ENCODE data around the gene CEP83. TPM values are rescaled to one million over a fixed set of nuclear protein-coding genes. Genes with fewer than 3 reads are reported as not detected.

CEP83 gene
- total and polyA plus RNA-seq, 2 donors (not counting 1 experiment from before 2014, with no cell fraction given) = 7.8 to 13.5 TPM

DNA sequence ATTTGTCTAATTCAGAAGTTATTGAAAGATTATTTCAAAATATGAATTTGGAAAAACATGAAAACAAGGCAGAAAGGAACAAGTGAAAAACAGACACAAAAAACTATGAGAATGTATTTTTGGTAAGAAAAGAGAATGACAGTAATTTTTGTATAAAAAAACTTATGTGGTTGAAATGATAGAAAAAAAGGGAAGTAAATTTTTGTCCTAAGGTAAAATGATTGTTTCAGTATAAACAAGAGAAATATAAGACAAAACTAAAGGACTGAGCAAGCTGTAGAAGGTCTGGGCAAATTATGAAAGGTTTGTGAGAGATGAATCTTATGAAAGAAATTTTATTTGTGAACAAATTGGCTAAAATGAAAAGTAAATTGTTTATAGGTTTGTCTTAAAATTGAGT is 44.6 kb downstream of the CEP83 start:
- Histone ChIP-seq H3K27me3 (ENCODE audit: control insufficient read depth, insufficient read depth, low read length) (no peaks in the 10 kb centered on the region), H3K4me1 (ENCODE audit: control insufficient read depth, extremely low read depth, insufficient read depth, low read length) (no peaks in the 10 kb centered on the region), H3K36me3 (ENCODE audit: control insufficient read depth, insufficient read depth, low read length) (no peaks in the 10 kb centered on the region), H4K20me1 (ENCODE audit: control insufficient read depth, extremely low read depth, insufficient read depth, low read length) (no peaks in the 10 kb centered on the region), H3K4me2 (ENCODE audit: extremely low read depth, insufficient read depth, low read length) (no peak overlapping the region), H3K27ac (ENCODE audit: insufficient read depth, low read length) (no peak overlapping the region), H3K9me3 (ENCODE audit: control insufficient read depth, insufficient read depth, low read depth, low read length) (no peaks in the 10 kb centered on the region), H3K9ac (ENCODE audit: insufficient read depth, low read length) (no peak overlapping the region), H3K79me2 (ENCODE audit: control insufficient read depth, insufficient read depth, low read length) (no peaks in the 10 kb centered on the region), H3K4me3 (replicated peaks in 1 of 4; ENCODE audit: control extremely low read depth in 1 of 4, insufficient read depth in 1 of 4, low read depth in 3 of 4, low read length in 4 of 4) (no peak overlapping the region), H2AFZ (ENCODE audit: low read length) (no peak overlapping the region)
- no peak for DNase-seq (ENCODE audit: low read depth in 2 of 2)
- TF ChIP-seq, protein P1, sequence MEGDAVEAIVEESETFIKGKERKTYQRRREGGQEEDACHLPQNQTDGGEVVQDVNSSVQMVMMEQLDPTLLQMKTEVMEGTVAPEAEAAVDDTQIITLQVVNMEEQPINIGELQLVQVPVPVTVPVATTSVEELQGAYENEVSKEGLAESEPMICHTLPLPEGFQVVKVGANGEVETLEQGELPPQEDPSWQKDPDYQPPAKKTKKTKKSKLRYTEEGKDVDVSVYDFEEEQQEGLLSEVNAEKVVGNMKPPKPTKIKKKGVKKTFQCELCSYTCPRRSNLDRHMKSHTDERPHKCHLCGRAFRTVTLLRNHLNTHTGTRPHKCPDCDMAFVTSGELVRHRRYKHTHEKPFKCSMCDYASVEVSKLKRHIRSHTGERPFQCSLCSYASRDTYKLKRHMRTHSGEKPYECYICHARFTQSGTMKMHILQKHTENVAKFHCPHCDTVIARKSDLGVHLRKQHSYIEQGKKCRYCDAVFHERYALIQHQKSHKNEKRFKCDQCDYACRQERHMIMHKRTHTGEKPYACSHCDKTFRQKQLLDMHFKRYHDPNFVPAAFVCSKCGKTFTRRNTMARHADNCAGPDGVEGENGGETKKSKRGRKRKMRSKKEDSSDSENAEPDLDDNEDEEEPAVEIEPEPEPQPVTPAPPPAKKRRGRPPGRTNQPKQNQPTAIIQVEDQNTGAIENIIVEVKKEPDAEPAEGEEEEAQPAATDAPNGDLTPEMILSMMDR (conservative IDR thresholded peaks at IDR 0.05 in 1 of 2, IDR thresholded peaks at IDR 0.05 in 1 of 2; ENCODE audit: low read depth in 1 of 2, low read length in 2 of 2) = no peak
- TF ChIP-seq EZH2 (IDR thresholded peaks at IDR 0.05; ENCODE audit: low read length, missing control alignments) = no peak

DNA sequence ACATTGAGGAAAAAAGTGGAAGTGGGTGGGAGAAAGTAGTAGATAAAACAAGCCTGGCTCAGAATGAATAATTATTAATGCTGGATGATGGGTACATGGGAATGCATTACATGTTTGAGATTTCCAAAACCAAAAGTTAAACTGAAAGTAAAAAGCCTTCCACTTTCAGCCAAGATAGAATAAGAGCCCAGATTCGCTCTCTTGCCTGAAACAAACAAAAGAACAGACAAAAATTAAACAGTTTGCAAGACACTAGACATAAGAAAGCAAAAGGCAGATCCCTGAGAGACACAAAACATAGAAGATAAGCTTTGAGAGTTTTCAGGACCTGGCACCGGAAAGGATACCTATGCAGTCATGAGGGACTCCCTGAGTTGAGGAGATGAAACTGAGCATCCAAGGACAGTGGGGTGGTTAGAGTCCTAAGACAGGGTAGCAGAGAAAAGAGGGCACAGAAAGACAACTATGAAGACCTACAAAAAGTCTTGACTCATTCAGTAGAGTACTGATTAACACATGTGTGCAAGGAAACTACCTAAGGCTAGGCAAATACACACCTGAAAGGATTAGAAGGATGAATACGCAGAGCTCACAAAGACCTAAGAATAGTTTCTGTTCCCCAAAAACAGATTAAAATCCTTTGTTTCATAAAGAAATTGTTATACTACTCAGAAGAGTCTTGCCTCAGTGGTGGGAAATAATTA is 54.1 kb downstream of the CEP83 start:
- no peak for TF ChIP-seq EZH2 (IDR thresholded peaks at IDR 0.05; ENCODE audit: low read length, missing control alignments)
- TF ChIP-seq, protein P1 (conservative IDR thresholded peaks at IDR 0.05 in 1 of 2, IDR thresholded peaks at IDR 0.05 in 1 of 2; ENCODE audit: low read depth in 1 of 2, low read length in 2 of 2) = no peak
- no peaks in the 10 kb centered on the region for H3K27me3 ChIP-seq (ENCODE audit: control insufficient read depth, insufficient read depth, low read length)
- no peaks in the 10 kb centered on the region for H3K9me3 ChIP-seq (ENCODE audit: control insufficient read depth, insufficient read depth, low read depth, low read length)
- peak in 1 of 2 donors; percentile 17 for DNase-seq (ENCODE audit: low read depth in 2 of 2)
- H3K9ac ChIP-seq (ENCODE audit: insufficient read depth, low read length) = no peak overlapping the region
- H3K27ac ChIP-seq (ENCODE audit: insufficient read depth, low read length) = no peak overlapping the region
- no peaks in the 10 kb centered on the region for H3K79me2 ChIP-seq (ENCODE audit: control insufficient read depth, insufficient read depth, low read length)
- peak overlapping the region in 3 of 4 experiments; percentile 1 to 51 (median 49) for H3K4me3 ChIP-seq (replicated peaks in 1 of 4; ENCODE audit: control extremely low read depth in 1 of 4, insufficient read depth in 1 of 4, low read depth in 3 of 4, low read length in 4 of 4)
- H2AFZ ChIP-seq (ENCODE audit: low read length) = peak overlapping the region; percentile 4
- no peaks in the 10 kb centered on the region for H4K20me1 ChIP-seq (ENCODE audit: control insufficient read depth, extremely low read depth, insufficient read depth, low read length)
- H3K36me3 ChIP-seq (ENCODE audit: control insufficient read depth, insufficient read depth, low read length) = no peaks in the 10 kb centered on the region
- no peaks in the 10 kb centered on the region for H3K4me1 ChIP-seq (ENCODE audit: control insufficient read depth, extremely low read depth, insufficient read depth, low read length)
- H3K4me2 ChIP-seq (ENCODE audit: extremely low read depth, insufficient read depth, low read length) = peak overlapping the region; percentile 65

DNA sequence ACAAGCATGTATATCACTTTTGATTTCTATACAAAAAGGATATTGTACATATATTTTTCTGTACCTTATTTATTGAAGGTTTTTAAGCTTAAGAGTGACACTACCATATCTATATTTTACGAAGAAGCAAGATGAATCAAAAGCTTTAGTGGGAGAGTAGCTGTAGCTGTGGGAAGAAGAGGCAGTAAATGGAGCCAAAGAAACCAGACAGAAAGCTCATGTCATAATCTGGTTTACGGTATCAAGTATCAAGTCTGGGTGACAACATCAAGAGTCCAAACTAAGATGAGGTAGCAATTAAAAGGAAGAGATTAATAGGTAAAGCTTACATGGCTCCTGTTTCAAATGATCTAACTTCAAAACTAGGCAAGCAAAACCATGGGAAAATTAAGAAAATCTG is 54.8 kb downstream of the CEP83 start:
- no peak overlapping the region for H3K27ac ChIP-seq (ENCODE audit: insufficient read depth, low read length)
- no peak for DNase-seq (ENCODE audit: low read depth in 2 of 2)
- peak overlapping the region; percentile 42 for H2AFZ ChIP-seq (ENCODE audit: low read length)
- no peaks in the 10 kb centered on the region for H3K79me2 ChIP-seq (ENCODE audit: control insufficient read depth, insufficient read depth, low read length)
- TF ChIP-seq, protein P1 (conservative IDR thresholded peaks at IDR 0.05 in 1 of 2, IDR thresholded peaks at IDR 0.05 in 1 of 2; ENCODE audit: low read depth in 1 of 2, low read length in 2 of 2) = no peak
- no peak for TF ChIP-seq EZH2 (IDR thresholded peaks at IDR 0.05; ENCODE audit: low read length, missing control alignments)
- no peaks in the 10 kb centered on the region for H3K4me1 ChIP-seq (ENCODE audit: control insufficient read depth, extremely low read depth, insufficient read depth, low read length)
- peak overlapping the region; percentile 65 for H3K4me2 ChIP-seq (ENCODE audit: extremely low read depth, insufficient read depth, low read length)
- H4K20me1 ChIP-seq (ENCODE audit: control insufficient read depth, extremely low read depth, insufficient read depth, low read length) = no peaks in the 10 kb centered on the region
- peak overlapping the region in 1 of 4 experiments; percentile 49 for H3K4me3 ChIP-seq (replicated peaks in 1 of 4; ENCODE audit: control extremely low read depth in 1 of 4, insufficient read depth in 1 of 4, low read depth in 3 of 4, low read length in 4 of 4)
- H3K9ac ChIP-seq (ENCODE audit: insufficient read depth, low read length) = no peak overlapping the region
- H3K36me3 ChIP-seq (ENCODE audit: control insufficient read depth, insufficient read depth, low read length) = no peaks in the 10 kb centered on the region
- H3K27me3 ChIP-seq (ENCODE audit: control insufficient read depth, insufficient read depth, low read length) = no peaks in the 10 kb centered on the region
- no peaks in the 10 kb centered on the region for H3K9me3 ChIP-seq (ENCODE audit: control insufficient read depth, insufficient read depth, low read depth, low read length)

Data from fibroblast of lung (primary cell).